GM10266 (cell line): ENCODE results near the gene KMT2C.

ENCODE experiments used
- DNase-seq: peaks from one replicate; pipeline ENCODE4 v3.0.0; 2012; ENCODE audit errors: extremely low spot score
- TF ChIP-seq, protein P1 (sequence below): IDR thresholded peaks from 2 replicates; pipeline ENCODE4 v1.5.1; 2012; ENCODE audit warnings: mild to moderate bottlenecking, low read depth; ENCODE audit not compliant: control insufficient read depth, insufficient read depth; ENCODE audit errors: missing control alignments

The KMT2C gene

GRCh38 chr7:152112829-152113228 is 323.0 kb downstream of the KMT2C start:
- TF ChIP-seq, protein P1, sequence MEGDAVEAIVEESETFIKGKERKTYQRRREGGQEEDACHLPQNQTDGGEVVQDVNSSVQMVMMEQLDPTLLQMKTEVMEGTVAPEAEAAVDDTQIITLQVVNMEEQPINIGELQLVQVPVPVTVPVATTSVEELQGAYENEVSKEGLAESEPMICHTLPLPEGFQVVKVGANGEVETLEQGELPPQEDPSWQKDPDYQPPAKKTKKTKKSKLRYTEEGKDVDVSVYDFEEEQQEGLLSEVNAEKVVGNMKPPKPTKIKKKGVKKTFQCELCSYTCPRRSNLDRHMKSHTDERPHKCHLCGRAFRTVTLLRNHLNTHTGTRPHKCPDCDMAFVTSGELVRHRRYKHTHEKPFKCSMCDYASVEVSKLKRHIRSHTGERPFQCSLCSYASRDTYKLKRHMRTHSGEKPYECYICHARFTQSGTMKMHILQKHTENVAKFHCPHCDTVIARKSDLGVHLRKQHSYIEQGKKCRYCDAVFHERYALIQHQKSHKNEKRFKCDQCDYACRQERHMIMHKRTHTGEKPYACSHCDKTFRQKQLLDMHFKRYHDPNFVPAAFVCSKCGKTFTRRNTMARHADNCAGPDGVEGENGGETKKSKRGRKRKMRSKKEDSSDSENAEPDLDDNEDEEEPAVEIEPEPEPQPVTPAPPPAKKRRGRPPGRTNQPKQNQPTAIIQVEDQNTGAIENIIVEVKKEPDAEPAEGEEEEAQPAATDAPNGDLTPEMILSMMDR: no peak
- no peak for DNase-seq

GRCh38 chr7:152108359-152108758 is 327.4 kb downstream of the KMT2C start:
- DNase-seq: no peak
- TF ChIP-seq, protein P1: no peak

GRCh38 chr7:152107945-152108344 is 327.9 kb downstream of the KMT2C start:
- TF ChIP-seq, protein P1: no peak
- DNase-seq: no peak

- TF ChIP-seq, protein P1: no peak
- no peak for DNase-seq
These were observed 328.8 kb downstream of the KMT2C start for GRCh38 chr7:152106990-152107389.

DNA sequence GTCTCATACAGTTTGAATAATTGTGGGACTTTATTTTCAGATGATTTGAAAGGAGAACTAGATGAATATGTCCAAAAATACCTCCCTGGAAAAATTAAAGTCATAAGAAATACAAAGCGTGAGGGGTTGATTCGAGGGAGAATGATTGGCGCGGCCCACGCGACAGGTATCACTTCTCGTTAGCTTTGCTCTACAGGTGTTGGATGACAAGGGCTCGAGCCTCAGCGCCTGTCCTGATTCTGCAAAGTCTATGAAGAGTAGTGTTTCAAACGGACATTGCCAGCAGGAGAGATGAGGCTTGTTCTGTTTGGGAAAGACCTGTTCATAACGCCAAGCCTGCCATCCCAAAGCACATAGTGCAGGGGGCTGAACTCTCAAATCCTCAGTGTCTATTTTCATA is 330.6 kb downstream of the KMT2C start:
- DNase-seq: no peak
- TF ChIP-seq, protein P1: no peak

GRCh38 chr7:152103691-152104090 is 332.1 kb downstream of the KMT2C start:
- TF ChIP-seq, protein P1: no peak
- no peak for DNase-seq

DNA sequence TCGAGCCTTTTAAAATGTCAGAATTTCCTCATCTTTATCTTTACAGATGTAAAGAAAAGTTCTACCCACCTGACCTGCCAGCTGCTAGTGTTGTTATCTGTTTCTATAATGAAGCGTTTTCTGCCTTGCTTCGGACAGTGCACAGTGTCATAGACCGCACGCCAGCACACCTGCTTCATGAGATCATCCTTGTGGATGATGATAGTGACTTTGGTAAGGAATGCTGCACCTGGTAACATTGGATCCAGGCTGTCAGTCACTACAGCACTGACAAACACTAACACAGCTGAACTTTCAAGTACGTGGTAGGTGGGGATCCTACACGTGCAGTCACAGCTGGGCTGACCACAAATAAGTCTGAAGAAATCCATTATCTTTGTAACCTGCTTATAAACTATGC is 332.7 kb downstream of the KMT2C start:
- TF ChIP-seq, protein P1: no peak

More for the DNA sequence above, 332.7 kb downstream of the KMT2C start:
- no peak for DNase-seq
